Stomach smooth muscle (tissue), 2 donors: ENCODE measurements around the gene FOLR1.

ENCODE experiments used
- H3K27ac ChIP-seq: one replicate; pipeline ENCODE4 v1.7.0; 2013; ENCODE audit warnings: mild to moderate bottlenecking, low read length, inconsistent platforms
- H3K27me3 ChIP-seq, 2 donors: one replicate each; pipeline ENCODE4 v1.7.0; 2013; ENCODE audit warnings: low read length in 2 of 2; ENCODE audit not compliant: insufficient read depth in 2 of 2, control insufficient read depth in 1 of 2
- H3K36me3 ChIP-seq, 2 donors: one replicate each; pipeline ENCODE4 v1.7.0; 2013; ENCODE audit warnings: low read length in 2 of 2; ENCODE audit not compliant: control insufficient read depth in 2 of 2, insufficient read depth in 2 of 2
- H3K4me1 ChIP-seq: one replicate; pipeline ENCODE4 v1.7.0; 2013; ENCODE audit warnings: low read length; ENCODE audit not compliant: control insufficient read depth, insufficient read depth
- H3K4me3 ChIP-seq, 2 donors: one replicate each; pipeline ENCODE4 v1.7.0; 2013; ENCODE audit warnings: low read length in 2 of 2
- H3K9ac ChIP-seq, 2 donors: one replicate each; pipeline ENCODE4 v1.7.0; 2013; ENCODE audit warnings: low read length in 2 of 2, mild to moderate bottlenecking in 1 of 2
- H3K9me3 ChIP-seq, 2 donors: one replicate each; pipeline ENCODE4 v1.7.0; 2013; ENCODE audit warnings: low read length in 2 of 2; ENCODE audit not compliant: control insufficient read depth in 2 of 2
- donor health status: healthy.
- donor health status: Pancreatic carcinoma.

The FOLR1 gene

GRCh38 chr11:72231396-72232259 lies 39.7 kb downstream of the FOLR1 start:
- Histone ChIP-seq H3K4me3 (no peak overlapping the region), H3K36me3 (peaks cover 71 to 72% of the 10 kb centered on the region in 2 donors), H3K27me3 (no peaks in the 10 kb centered on the region), H3K9ac (no peak overlapping the region), H3K4me1 (peaks cover 33% of the 10 kb centered on the region), H3K9me3 (no peaks in the 10 kb centered on the region), H3K27ac (peak overlapping the region; percentile 24)

- Histone ChIP-seq H3K27ac (peak overlapping the region; percentile 24), H3K4me3 (no peak overlapping the region), H3K27me3 (no peaks in the 10 kb centered on the region), H3K9ac (peak overlapping the region in 1 of 2 donors; percentile 36), H3K9me3 (no peaks in the 10 kb centered on the region), H3K36me3 (peaks cover 73 to 80% of the 10 kb centered on the region in 2 donors), H3K4me1 (peaks cover 38% of the 10 kb centered on the region)
These were observed 40.5 kb downstream of the FOLR1 start for GRCh38 chr11:72232260-72233055.

GRCh38 chr11:72233056-72233772 lies 41.3 kb downstream of the FOLR1 start:
- Histone ChIP-seq H3K4me1 (peaks cover 38% of the 10 kb centered on the region), H3K9me3 (no peaks in the 10 kb centered on the region), H3K27me3 (no peaks in the 10 kb centered on the region), H3K4me3 (no peak overlapping the region), H3K27ac (peak overlapping the region; percentile 24), H3K9ac (no peak overlapping the region), H3K36me3 (peaks cover 70 to 80% of the 10 kb centered on the region in 2 donors)

- no peak overlapping the region for H3K4me3 ChIP-seq
- H3K9me3 ChIP-seq = no peaks in the 10 kb centered on the region
- H3K36me3 ChIP-seq = peaks cover 65 to 77% of the 10 kb centered on the region in 2 donors
- peak overlapping the region; percentile 24 for H3K27ac ChIP-seq
- H3K4me1 ChIP-seq = peaks cover 44% of the 10 kb centered on the region
- no peaks in the 10 kb centered on the region for H3K27me3 ChIP-seq
- peak overlapping the region in 1 of 2 donors; percentile 13 for H3K9ac ChIP-seq
These were observed 42.0 kb downstream of the FOLR1 start for GRCh38 chr11:72233773-72234513.

GRCh38 chr11:72234514-72234830 lies 42.5 kb downstream of the FOLR1 start:
- H3K27ac ChIP-seq = no peak overlapping the region
- no peak overlapping the region for H3K9ac ChIP-seq
- peaks cover 49% of the 10 kb centered on the region for H3K4me1 ChIP-seq
- no peaks in the 10 kb centered on the region for H3K27me3 ChIP-seq
- no peak overlapping the region for H3K4me3 ChIP-seq
- peaks cover 60 to 73% of the 10 kb centered on the region in 2 donors for H3K36me3 ChIP-seq
- H3K9me3 ChIP-seq = no peaks in the 10 kb centered on the region

GRCh38 chr11:72234920-72235319 lies 43.0 kb downstream of the FOLR1 start:
- H3K36me3 ChIP-seq = peaks cover 56 to 68% of the 10 kb centered on the region in 2 donors
- H3K27ac ChIP-seq = peak overlapping the region; percentile 55
- no peaks in the 10 kb centered on the region for H3K9me3 ChIP-seq
- H3K9ac ChIP-seq = no peak overlapping the region
- H3K4me1 ChIP-seq = peaks cover 54% of the 10 kb centered on the region
- no peak overlapping the region for H3K4me3 ChIP-seq
- no peaks in the 10 kb centered on the region for H3K27me3 ChIP-seq

GRCh38 chr11:72235351-72236057 lies 43.6 kb downstream of the FOLR1 start:
- H3K27me3 ChIP-seq = peaks cover 0 to under 1% of the 10 kb centered on the region in 2 donors
- no peaks in the 10 kb centered on the region for H3K9me3 ChIP-seq
- H3K36me3 ChIP-seq = peaks cover 50 to 62% of the 10 kb centered on the region in 2 donors
- H3K4me3 ChIP-seq = no peak overlapping the region
- no peak overlapping the region for H3K9ac ChIP-seq
- H3K27ac ChIP-seq = peak overlapping the region; percentile 55
- peaks cover 60% of the 10 kb centered on the region for H3K4me1 ChIP-seq

GRCh38 chr11:72236083-72236697 lies 44.2 kb downstream of the FOLR1 start:
- Histone ChIP-seq H3K36me3 (peaks cover 43 to 56% of the 10 kb centered on the region in 2 donors), H3K4me3 (no peak overlapping the region), H3K4me1 (peaks cover 65% of the 10 kb centered on the region), H3K9ac (no peak overlapping the region), H3K27ac (peak overlapping the region; percentile 55), H3K27me3 (peaks cover 5 to 6% of the 10 kb centered on the region in 2 donors), H3K9me3 (no peaks in the 10 kb centered on the region)

GRCh38 chr11:72236774-72237111 lies 44.8 kb downstream of the FOLR1 start:
- Histone ChIP-seq H3K27ac (peak overlapping the region; percentile 55), H3K36me3 (peaks cover 37 to 51% of the 10 kb centered on the region in 2 donors), H3K4me1 (peaks cover 65% of the 10 kb centered on the region), H3K9ac (no peak overlapping the region), H3K4me3 (no peak overlapping the region), H3K9me3 (no peaks in the 10 kb centered on the region), H3K27me3 (peaks cover 6 to 7% of the 10 kb centered on the region in 2 donors)
